GM18499 (cell line): ENCODE results near the gene GRM2.

Experiments used
- ATAC-seq: cut with Tn5 transposase; IDR thresholded peaks from one replicate; pipeline ENCODE4 v1.9.1; 2021; ENCODE audit warnings: moderate number of reproducible peaks; ENCODE audit not compliant: insufficient read depth, unreplicated experiment

The GRM2 gene

GRCh38 chr3:51703761-51704510 is 2.9 kb upstream of the GRM2 start:
- no peak for ATAC-seq

- no peak for ATAC-seq
Observed at GRCh38 chr3:51704511-51704950, 2.3 kb upstream of the GRM2 start.

GRCh38 chr3:51705276-51706020 is 1.4 kb upstream of the GRM2 start:
- no peak for ATAC-seq

GRCh38 chr3:51706021-51706485 is 815 bp upstream of the GRM2 start:
- no peak for ATAC-seq

GRCh38 chr3:51708216-51708845 is 1.5 kb downstream of the GRM2 start:
- no peak for ATAC-seq

- ATAC-seq = no peak
Observed at GRCh38 chr3:51709004-51709420, 2.1 kb downstream of the GRM2 start.

- no peak for ATAC-seq
Observed at GRCh38 chr3:51709675-51710074, 2.8 kb downstream of the GRM2 start.

GRCh38 chr3:51710631-51711351 is 3.9 kb downstream of the GRM2 start:
- ATAC-seq = no peak

GRCh38 chr3:51711352-51712037 is 4.6 kb downstream of the GRM2 start:
- no peak for ATAC-seq

GRCh38 chr3:51712038-51712420 is 5.2 kb downstream of the GRM2 start:
- ATAC-seq = no peak

- ATAC-seq = no peak
Observed at GRCh38 chr3:51712511-51712931, 5.7 kb downstream of the GRM2 start.

- ATAC-seq = no peak
Observed at GRCh38 chr3:51712963-51713362, 6.1 kb downstream of the GRM2 start.

GRCh38 chr3:51715231-51715976 is 8.5 kb downstream of the GRM2 start:
- no peak for ATAC-seq

- ATAC-seq = no peak
Observed at GRCh38 chr3:51715977-51716294, 9.1 kb downstream of the GRM2 start.

- ATAC-seq = no peak
Observed at GRCh38 chr3:51716805-51717204, 9.9 kb downstream of the GRM2 start.

GRCh38 chr3:51717446-51717845 is 10.6 kb downstream of the GRM2 start:
- no peak for ATAC-seq

GRCh38 chr3:51717947-51718346 is 11.1 kb downstream of the GRM2 start:
- ATAC-seq = no peak

GRCh38 chr3:51718547-51719409 is 11.9 kb downstream of the GRM2 start:
- ATAC-seq = no peak
